PFSK-1 (cell line): ENCODE results near the gene MANSC4.

Experiments
- POLR2AphosphoS5 ChIP-seq: IDR thresholded peaks from 2 replicates; pipeline ENCODE4 v1.6.1; 2012; ENCODE audit warnings: low read depth, mild to moderate bottlenecking, control low read depth, low read length, moderate library complexity
- SIN3A ChIP-seq: IDR thresholded peaks from 2 replicates; pipeline ENCODE4 v1.6.1; 2012; ENCODE audit warnings: mild to moderate bottlenecking, low read length, moderate library complexity, borderline replicate concordance; ENCODE audit not compliant: insufficient read depth
- TAF1 ChIP-seq: IDR thresholded peaks from 2 replicates; pipeline ENCODE4 v1.6.1; 2012; ENCODE audit warnings: low read length, control low read depth, borderline replicate concordance; ENCODE audit not compliant: insufficient read depth

DNA sequence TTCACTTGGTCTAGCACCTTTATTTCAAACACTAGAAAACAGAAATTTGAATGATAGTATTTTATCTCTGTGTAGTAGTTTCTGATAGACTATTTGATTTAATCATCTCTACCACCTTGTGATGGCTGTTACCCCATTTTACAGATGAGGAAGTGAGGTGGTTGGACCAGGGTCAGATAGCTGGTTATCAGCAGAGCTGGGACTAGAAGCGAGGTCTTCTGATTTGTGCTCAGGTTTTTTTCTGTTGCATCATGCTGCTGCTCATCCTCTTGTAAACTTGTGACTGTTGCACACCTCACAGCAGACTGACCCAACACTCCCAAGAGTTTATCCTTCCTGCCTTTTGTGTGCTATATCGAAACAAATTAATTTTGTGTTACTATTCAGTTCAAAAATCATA lies 10.1 kb upstream of the MANSC4 start:
- TF ChIP-seq POLR2AphosphoS5 (no peak), TAF1 (no peak), SIN3A (no peak)
